ENCODE measurements around the gene HIVEP3. TPM values are rescaled to one million over a fixed set of nuclear protein-coding genes. Genes with fewer than 3 reads are reported as not detected.

HIVEP3 gene
- total RNA-seq, 1 experiment from 2014 or later = 0.55 TPM

DNA sequence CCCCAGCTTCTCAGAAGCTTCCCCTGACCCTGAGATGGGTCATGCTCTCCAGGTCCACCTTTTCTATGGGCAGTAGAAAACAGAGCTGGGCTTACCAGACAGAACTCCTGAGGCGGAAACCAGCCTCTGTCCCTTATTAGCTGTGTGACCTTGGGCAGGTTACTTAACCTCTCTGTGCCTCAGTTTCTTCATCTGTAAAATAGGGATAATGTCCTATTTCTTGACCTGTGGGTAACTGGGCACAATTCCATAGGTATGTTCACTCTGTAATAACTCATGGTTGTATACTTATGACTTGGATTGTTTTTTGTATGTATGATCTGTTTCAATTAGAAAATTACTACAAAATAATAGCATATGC is 377.1 kb downstream of the HIVEP3 start:
- Mint-ChIP-seq H3K4me1 (no peaks in the 10 kb centered on the region), H3K27me3 (ENCODE audit: low read depth) (no peaks in the 10 kb centered on the region), H3K9me3 (peaks cover 6% of the 10 kb centered on the region), H3K4me3 (no peak overlapping the region), H3K27ac (no peak overlapping the region), H3K36me3 (no peaks in the 10 kb centered on the region)
- POLR2A ChIA-PET = no interaction called here
- CTCF ChIA-PET = interaction anchor here (1.0 to 2.7 kb wide), 4 partner anchors 25 to 50 kb away, joined by 3 to 16 read pairs (median 9); no protein-coding TSS in a partner anchor
- ATAC-seq (no peak), DNase-seq (ENCODE audit: low spot score) (no peak)
- TF ChIP-seq GTF2I (CRISPR knock-in tag; conservative IDR thresholded peaks at IDR 0.05) (peak; percentile 46; the same call in 1 of the 2 replicates), ATF2 (CRISPR knock-in tag; IDR thresholded peaks at IDR 0.05; ENCODE audit: borderline replicate concordance, low read depth) (no peak)

- Mint-ChIP-seq H3K27me3 (ENCODE audit: low read depth) (no peaks in the 10 kb centered on the region), H3K27ac (no peak overlapping the region), H3K4me1 (no peaks in the 10 kb centered on the region), H3K36me3 (no peaks in the 10 kb centered on the region), H3K4me3 (no peak overlapping the region), H3K9me3 (peaks cover 6% of the 10 kb centered on the region)
- TF ChIP-seq NR2C2 (CRISPR knock-in tag; IDR thresholded peaks at IDR 0.05) (no peak), TP53 (CRISPR knock-in tag; IDR thresholded peaks at IDR 0.05) (no peak), PRRX2 (CRISPR knock-in tag; IDR thresholded peaks at IDR 0.05) (no peak), FOXK1 (CRISPR knock-in tag; IDR thresholded peaks at IDR 0.05) (no peak), USF2 (CRISPR knock-in tag; IDR thresholded peaks at IDR 0.05) (no peak), ZNF423 (CRISPR knock-in tag; IDR thresholded peaks at IDR 0.05) (no peak), KAT7 (CRISPR knock-in tag; IDR thresholded peaks at IDR 0.05; ENCODE audit: borderline replicate concordance) (no peak), IRF2 (CRISPR knock-in tag; IDR thresholded peaks at IDR 0.05; ENCODE audit: borderline replicate concordance, low read depth) (no peak), AFF4 (CRISPR knock-in tag; IDR thresholded peaks at IDR 0.05; ENCODE audit: borderline replicate concordance) (no peak), ZNF317 (CRISPR knock-in tag; IDR thresholded peaks at IDR 0.05; ENCODE audit: borderline replicate concordance, low read depth) (no peak), NFE2L1 (CRISPR knock-in tag; IDR thresholded peaks at IDR 0.05) (no peak), NFATC4 (CRISPR knock-in tag; IDR thresholded peaks at IDR 0.05) (no peak), ZSCAN18 (CRISPR knock-in tag; IDR thresholded peaks at IDR 0.05) (no peak), HMGXB4 (CRISPR knock-in tag; IDR thresholded peaks at IDR 0.05) (no peak), EMX1 (CRISPR knock-in tag; IDR thresholded peaks at IDR 0.05) (no peak), CREM (CRISPR knock-in tag; IDR thresholded peaks at IDR 0.05) (no peak), ZNF671 (CRISPR knock-in tag; IDR thresholded peaks at IDR 0.05) (no peak)
- TF ChIP-seq, protein P1, sequence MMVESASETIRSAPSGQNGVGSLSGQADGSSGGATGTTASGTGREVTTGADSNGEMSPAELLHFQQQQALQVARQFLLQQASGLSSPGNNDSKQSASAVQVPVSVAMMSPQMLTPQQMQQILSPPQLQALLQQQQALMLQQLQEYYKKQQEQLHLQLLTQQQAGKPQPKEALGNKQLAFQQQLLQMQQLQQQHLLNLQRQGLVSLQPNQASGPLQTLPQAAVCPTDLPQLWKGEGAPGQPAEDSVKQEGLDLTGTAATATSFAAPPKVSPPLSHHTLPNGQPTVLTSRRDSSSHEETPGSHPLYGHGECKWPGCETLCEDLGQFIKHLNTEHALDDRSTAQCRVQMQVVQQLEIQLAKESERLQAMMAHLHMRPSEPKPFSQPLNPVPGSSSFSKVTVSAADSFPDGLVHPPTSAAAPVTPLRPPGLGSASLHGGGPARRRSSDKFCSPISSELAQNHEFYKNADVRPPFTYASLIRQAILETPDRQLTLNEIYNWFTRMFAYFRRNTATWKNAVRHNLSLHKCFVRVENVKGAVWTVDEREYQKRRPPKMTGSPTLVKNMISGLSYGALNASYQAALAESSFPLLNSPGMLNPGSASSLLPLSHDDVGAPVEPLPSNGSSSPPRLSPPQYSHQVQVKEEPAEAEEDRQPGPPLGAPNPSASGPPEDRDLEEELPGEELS (CRISPR knock-in tag; IDR thresholded peaks at IDR 0.05) = no peak
- no peak for DNase-seq (ENCODE audit: low spot score)
- ChIA-PET CTCF (interaction anchor here (1.0 to 2.7 kb wide), 3 partner anchors 25 to 49 kb away, joined by 3 to 16 read pairs (median 13); no protein-coding TSS in a partner anchor), POLR2A (no interaction called here)
- no peak for ATAC-seq
Measured at GRCh38 chr1:41540886-41541591, 377.7 kb downstream of the HIVEP3 start.

All from WTC11 (cell line).